Superior temporal gyrus (tissue), 1 donor: Measurements from ENCODE around the gene POLR2I.
"Not testable (repeated sequence)": the region's sequence is repeated elsewhere in the genome, so short reads cannot be mapped to it uniquely, and the experiment has no call there.

Experiments used
- DNase-seq: peaks from one replicate; pipeline ENCODE4 v3.0.0-alpha.2; 2016; ENCODE audit errors: extremely low spot score

The POLR2I gene

DNA sequence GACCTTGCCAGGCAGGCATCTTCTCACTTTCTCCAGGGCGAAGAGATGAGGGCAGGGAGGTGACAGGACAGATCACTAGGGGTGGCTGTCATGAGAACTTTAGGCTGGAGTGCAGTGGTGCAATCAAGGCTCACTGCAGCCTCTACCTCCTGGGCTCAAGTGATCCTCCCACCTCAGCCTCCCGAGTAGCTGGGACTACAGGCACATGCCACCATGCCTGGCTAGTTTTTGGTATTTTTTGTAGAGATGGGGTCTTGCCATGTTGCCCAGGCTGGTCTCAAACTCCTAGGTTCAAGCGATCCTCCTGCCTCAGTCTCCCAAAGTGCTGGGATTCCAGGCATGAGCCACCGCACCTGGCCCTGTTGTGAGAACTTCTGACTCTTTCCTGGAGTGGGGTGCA is 20.2 kb upstream of the POLR2I start:
- not testable (repeated sequence) for DNase-seq

DNA sequence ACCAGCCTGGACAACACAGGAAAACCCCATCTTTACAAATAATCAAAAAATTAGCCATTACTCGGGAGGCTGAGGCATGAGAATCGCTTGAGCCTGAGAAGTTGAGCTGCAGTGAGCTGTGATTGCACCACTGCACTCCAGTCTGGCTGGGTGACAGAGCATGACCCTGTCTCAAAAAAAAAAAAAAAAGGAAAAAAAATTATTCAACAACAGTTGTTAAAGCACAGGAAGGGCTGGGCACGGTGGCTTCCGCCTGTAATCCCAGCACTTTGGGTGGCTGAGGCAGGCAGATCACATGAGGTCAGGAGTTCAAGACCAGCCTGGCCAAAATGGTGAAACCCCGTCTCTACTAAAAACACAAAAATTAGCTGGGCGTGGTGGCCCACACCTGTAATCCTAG is 16.5 kb upstream of the POLR2I start:
- DNase-seq: not testable (repeated sequence)

DNA sequence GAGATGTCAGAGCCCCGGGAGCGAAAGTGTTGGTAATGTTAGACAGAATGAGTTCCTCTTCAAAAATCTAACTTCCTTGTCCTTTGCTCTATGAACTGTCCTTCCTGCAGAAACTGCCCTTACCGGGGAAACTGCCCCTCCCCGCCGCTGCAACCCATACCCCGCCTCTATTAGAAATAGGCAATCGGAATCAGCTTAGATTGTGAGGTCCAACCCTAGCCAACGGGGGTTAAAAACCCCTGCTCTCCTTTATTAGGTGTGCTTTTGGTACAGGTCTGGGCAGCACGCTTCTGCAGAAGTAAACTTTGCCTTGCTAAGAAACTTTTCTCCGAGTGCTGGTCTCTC is 13.7 kb upstream of the POLR2I start:
- no peak for DNase-seq

DNA sequence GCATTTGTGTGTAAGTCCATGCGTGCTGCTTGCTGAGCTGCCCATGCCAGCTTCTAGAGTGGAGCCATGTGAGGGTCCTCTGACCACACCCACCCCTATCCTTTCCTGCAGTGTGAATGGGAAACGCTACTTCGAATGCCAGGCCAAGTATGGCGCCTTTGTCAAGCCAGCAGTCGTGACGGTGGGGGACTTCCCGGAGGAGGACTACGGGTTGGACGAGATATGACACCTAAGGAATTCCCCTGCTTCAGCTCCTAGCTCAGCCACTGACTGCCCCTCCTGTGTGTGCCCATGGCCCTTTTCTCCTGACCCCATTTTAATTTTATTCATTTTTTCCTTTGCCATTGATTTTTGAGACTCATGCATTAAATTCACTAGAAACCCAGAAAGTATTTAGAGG is 10.9 kb upstream of the POLR2I start:
- no peak for DNase-seq

DNA sequence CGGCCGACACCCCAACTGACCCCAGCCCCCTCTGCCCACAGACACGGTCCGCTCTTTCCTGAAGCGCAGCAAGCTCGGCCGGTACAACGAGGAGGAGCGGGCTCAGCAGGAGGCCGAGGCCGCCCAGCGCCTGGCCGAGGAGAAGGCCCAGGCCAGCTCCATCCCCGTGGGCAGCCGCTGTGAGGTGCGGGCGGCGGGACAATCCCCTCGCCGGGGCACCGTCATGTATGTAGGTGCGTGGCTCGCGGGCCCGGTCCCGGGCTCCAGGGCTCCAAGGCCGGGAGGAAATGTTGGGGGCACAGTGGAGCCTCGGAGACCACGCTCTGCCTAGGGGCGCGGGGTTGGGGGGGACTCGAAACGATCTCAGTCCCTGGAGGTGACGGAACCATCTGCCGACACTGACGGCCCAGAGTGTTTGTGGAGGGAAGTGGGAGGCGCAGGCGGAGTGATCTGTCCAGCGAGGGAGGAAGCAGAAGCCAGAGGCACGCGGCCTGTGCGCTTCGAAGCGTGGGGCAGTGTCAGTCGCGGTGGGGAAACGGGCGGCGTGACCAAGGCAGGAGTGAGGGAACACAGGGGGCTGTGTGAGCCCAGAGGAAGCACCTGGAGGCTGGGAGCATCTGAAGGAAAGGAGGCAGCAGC is 6.9 kb upstream of the POLR2I start:
- DNase-seq: no peak

DNA sequence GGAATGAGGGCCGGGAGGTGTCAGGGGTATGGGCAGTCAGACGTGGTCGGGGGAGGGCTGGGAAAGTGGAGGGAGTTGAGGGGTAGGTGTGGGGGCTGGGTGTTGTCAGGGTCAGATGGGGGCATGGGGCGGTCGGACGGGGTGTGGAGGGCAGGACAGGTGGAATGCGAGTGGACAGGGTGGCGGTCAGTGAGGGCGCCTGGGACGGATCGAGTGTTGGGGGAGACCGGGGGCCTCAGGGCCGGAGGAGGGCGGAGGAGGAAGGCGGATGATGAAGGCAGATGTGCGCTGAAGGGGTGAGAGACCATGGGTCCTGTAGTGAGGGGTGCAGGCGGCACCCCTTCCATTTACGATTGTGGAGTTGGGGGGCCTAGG is 6.3 kb upstream of the POLR2I start:
- no peak for DNase-seq

DNA sequence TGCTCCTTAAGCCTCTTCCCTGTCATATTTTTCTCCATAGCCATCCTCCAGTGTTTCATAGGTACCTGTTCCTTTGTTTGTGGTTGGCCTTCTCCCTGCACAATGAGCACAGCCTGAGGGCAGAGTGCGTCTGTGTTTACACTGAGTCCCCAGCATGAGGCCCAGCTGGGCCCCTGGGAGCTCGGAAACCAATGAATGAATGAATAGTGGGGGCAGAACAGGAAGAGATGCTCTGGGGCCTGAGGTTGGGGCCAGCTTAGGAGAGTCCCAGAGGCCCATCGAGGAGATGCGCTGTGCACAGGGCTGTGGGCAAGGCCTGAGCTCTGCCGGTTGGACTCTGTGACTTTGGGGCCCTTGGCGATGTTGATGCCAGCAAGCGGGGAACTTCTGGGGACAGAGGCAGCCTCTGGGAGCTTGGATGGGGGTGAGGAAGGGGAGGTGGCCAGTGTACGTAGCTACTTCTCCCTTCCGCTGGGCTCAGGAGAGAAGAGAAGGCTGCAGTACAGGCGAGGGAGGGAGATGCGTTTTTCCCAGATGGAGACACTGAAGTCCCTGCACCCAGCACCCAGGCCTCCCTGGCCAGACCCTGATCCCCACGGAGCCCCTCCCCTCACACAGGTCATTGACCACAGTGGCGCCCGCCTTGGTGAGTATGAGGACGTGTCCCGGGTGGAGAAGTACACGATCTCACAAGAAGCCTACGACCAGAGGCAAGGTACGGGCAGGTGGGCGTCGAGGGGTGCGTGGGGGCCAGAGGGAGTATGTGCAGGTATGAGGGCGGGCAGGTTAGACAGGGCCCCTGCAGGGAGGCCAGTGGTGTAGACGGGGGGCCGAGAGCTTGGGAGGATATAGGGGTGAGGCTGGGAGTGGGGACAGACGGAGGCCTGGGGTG is 5.7 kb upstream of the POLR2I start:
- DNase-seq: no peak

DNA sequence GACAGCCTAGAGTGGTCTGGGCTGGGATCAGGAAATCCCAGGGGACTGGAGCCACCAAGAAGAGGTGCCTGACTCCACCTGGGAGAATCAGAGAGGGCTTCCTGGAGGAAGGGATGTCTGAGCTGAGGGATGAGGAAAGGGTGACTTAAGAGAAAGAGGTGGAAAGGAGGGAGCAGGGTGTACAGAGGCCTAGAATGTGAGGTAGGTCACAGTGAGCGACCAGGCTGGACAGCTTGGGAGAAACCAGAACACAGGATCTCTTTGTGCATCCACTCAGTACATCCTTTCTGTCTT is 1.6 kb upstream of the POLR2I start:
- DNase-seq: no peak

DNA sequence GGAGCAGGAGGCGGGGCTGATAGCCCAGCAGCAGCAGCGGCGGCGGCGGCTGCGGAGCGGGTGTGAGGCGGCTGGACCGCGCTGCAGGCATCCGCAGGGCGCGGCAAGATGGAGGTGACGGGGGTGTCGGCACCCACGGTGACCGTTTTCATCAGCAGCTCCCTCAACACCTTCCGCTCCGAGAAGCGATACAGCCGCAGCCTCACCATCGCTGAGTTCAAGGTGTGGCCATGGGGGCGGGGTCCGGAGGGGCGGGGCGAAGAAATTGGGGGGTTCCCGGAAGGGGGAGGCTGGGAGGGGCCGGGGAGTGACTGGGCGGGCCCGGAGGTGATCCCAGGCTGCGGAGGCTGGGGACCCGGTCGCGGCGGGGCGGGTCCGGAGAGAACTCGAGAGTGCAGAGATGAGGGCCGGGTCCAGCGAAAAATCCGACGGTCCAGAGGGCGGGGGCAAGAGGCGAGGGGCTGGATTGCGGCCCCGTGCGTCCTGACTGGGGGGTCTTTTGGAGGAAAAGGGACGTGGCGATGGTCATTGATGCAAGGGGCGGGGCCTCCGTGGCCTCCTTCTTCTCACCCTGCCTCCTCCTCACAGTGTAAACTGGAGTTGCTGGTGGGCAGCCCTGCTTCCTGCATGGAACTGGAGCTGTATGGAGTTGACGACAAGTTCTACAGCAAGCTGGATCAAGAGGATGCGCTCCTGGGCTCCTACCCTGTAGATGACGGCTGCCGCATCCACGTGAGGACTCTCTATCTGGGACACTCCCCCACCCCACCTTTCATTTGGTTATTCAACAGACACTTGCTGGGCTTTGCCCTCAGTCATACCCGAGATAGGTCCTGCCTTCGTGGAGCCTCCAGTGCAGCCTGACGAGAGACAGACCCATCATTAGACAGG is 1.0 kb upstream of the POLR2I start, which contains the start of gene TBCB:
TSS of gene TBCB (plus strand) at position 16 of the 891 bp plus-strand sequence. CDS start at position 109, 93 bp downstream.
- no peak for DNase-seq

DNA sequence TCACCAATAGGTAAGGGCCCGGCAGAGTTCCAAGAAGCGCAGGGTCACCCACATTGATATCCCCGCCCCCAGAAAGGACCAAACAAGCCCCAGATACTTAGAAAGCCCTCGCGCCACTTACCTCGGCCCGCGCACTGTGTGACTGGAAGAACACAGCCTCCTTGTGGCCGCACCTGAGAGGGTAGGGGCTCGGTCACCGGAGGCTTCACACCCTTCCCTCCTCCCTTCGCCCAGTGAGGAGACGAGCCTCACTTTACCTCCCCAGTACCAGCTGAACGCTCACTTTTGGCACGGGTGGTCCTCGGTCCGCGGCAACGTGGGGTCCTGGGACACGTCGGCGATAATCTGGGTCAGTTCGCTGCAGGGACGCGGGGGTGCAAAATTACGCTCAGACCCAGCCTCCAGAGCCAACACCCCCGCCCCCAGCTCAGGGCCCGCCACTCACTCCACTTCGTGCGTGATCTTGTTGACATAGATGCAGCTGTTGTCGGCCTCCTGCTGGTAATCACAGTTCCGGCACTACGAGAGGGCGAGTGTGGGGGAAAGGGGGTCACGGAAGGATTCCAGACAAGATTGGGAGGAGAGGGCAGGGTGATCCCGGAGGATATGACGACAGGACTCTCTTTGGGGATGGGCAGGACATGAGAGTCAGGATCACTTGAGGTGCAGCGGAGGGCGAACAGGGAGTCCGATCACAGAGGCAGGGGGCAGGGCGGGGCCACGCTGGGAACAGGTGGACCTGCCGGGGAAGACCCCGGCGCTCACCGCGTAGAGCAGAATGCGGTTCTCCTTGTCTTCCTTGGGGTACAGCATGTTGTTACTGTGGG is 568 bp downstream of the POLR2I start:
- no peak for DNase-seq

DNA sequence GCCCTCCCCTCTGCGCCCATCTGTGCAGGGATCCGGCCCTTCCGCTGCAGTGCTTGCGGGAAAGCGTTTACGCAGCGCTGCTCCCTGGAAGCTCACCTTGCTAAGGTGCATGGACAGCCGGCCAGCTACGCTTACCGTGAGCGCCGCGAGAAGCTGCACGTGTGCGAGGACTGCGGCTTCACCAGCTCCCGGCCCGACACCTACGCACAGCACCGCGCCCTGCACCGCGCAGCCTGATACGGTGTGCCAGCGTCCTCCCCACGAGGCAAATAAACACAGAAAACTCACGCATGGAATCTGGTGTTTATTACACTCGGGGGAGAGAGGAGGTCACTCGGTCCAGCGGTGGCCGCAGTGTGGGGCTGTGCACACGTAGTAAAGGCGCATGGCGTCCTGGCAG is 1.2 kb downstream of the POLR2I start:
- DNase-seq: no peak

DNA sequence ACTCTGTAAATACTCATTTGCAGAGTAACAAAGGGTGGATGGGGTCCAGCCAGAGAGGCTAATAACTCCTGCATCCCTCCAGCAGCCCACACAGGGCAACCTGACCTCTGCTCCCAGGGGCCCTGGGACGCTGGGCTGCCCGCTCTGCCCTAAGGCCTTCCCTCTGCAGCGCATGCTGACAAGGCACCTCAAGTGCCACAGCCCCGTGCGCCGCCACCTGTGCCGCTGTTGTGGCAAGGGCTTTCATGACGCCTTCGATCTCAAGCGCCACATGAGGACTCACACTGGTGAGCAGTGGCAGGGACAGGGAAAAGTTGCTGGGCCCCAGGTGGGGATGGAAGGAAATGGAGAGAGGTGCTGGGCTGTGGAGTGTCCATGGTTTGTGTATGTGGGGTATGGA is 2.0 kb downstream of the POLR2I start:
- DNase-seq: no peak

DNA sequence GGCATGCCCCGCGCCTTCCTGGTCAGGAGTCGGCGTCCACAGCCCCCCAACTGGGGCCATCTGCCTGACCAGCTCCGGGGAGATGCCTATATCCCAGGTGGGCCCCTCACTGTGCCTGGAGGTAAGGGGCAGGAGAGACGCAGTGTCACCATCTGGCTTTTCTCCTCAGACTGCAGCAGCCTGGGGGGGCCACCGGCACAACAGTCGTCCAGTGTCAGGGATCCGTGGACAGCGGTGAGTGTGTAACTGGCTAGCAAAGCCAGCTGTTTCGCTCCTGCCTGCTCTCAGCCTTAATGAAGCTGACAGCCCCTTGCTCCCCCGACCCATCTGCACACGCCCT is 3.5 kb downstream of the POLR2I start:
- no peak for DNase-seq

DNA sequence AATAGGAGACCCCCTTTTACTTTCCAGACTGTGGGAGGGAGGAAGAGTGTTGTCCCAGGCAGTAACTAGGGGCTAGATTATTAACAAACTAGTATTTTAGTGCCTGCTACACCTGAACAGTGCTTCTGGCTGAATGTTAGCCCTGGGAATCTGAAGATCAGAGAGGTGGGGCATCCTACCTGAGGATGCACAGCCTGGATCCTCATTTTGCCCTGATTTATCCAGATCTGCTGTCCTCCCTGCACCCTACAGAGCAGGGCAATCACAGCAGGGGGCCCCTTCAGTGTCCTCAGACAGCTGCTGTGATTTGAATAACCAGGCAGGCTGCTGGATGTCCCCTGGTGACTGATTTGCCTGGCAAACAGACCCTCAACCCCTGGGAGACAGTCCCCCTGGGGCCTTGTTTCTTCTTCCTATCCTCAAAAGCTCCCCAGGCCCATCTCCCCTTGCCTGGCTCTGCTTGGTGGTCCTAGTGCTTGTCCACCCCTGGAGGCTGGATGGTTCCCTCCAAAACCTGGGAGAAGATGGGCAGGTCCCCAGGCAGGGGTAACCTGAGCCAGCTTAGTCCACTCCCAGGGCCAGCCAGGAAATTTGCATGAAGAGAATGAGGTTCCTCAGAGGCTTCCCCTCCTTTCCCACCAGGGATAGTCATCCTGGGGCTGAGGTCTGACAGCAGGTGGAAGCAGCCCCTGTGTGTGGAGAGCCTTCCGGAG is 4.0 kb downstream of the POLR2I start, which contains the start of gene OVOL3:
TSS of gene OVOL3 (plus strand) at position 657 of the 713 bp plus-strand sequence. CDS start 60 bp downstream, outside the sequence.
- DNase-seq: no peak

DNA sequence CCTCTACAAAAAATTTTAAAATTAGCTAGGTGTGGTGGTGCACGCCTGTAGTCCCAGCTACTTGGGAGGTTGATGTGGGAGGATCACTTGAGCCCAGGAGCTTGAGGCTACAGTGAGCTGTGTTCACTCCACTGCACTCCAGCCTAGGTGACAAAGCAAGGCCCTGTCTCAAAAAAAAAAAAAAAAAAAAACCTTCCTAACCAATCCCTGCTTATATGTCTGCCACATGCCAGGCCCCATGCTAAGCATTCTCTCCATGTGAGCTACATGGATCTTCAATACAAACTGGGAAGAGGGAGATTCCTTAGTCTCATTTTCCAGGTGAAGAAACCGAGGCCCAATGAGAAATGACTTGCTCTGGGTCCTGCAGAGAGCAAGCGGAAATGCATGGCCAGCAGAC is 6.0 kb downstream of the POLR2I start:
- no peak for DNase-seq

DNA sequence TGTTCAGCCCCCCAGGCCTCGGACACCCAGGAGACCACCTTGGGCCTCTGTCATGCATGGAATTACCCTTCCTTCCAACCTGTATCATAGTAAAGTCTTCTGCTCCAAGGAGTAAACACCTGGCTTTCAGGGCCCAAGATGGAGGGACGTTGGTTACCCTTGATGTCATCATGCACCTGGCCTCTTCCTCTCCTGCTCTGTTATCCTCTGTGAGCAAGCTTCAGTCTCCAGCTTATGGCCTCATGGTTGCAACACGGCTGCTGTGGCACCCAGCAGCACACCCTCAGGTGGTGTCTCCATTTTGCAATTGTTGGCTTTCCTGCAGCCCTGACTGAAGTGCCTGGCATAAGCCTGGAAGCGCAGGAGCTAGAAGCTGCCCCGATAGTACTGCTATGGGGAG is 7.7 kb downstream of the POLR2I start:
- no peak for DNase-seq

DNA sequence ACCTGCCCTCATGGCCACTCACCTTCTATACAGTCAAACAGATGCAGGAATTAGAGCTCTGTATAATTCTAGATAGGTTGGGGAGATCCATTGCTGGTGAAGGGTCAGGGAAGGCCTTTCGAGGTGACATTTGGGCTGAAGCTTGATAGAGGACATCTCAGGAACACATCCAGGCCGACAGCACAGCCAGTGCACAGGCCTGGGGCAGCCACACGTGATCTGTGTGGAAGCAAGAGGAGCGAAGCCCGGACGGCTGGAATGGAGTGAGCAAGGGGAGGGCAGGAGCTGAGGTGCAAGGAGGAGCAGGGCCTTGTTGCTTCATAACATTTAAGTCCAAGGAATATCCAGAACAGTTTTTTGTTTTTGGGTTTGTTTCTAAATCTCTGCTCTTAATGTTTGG is 8.2 kb downstream of the POLR2I start:
- no peak for DNase-seq

DNA sequence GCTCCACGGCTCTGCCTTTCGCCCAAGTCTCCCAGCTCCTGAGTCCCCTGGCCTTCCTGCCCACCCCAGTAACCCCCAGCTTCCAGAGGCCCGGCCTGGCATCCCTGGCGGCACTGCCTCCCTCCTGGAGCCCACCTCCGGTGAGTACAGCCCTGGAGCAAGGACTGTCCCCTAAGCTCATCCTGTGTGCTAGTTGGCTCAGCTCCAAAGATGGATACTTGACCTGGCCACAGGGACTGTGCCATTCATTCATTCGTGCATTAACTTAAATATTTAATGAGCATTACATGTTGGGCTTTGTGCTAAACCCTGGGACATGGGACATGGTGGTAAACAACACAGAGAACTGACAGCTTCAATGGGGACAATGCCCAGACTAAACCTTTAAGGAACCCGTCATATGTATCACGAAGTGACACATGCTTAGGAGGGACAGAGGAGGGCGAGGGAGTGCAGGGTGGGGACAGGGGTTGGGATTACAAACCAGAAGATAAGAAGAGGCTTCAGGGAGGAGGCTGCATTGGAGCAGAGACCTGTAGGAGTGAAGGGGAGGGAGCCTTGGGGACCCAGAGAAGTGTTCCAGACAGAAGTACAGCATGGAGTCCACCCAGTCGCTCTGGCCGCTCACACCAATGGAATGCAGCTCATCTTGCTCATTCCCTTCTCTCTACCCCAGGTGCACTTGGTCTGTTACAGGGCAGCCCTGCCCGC is 10.7 kb downstream of the POLR2I start:
- no peak for DNase-seq

DNA sequence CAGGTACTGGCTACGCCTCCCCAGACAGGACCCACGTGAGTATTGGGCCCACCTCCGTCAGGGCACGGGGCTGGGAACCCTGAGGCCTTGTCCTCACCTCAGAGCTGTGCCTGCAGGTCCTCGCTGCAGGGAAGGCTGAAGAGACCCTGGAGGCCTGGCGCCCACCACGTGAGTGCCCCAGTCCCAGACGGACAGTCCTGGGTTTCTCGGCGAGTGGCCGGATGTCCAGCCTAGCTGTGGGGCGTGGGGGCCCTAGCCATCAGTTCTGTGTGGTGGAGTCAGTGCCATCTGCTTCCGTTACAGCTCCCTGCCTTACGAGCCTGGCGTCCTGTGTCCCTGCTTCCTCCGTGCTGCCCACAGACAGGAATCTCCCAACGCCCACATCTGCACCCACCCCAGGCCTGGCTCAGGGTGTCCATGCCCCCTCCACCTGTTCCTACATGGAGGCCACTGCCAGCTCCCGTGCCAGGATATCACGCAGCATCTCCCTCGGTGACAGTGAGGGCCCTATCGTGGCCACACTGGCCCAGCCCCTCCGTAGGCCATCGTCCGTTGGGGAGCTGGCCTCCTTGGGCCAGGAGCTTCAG is 11.5 kb downstream of the POLR2I start:
- DNase-seq: no peak
